HepG2 (cell line): ENCODE data around the gene AQP10. TPM values are rescaled to one million over a fixed set of nuclear protein-coding genes. Genes with fewer than 3 reads are reported as not detected.

Experiments used
- KLF13 ChIP-seq: sonication (generic); formaldehyde crosslinking; IDR thresholded peaks from 2 replicates; pipeline ENCODE4 v1.4.0; 2020; ENCODE audit warnings: mild to moderate bottlenecking, missing genetic modification reagents
- NFE2L2 ChIP-seq: fragments of 150-350 bp; IDR thresholded peaks from 2 replicates; pipeline ENCODE4 v1.6.1; 2014; ENCODE audit warnings: low read length
- RBM22 ChIP-seq: fragments of 200-400 bp; formaldehyde crosslinking; optimal IDR thresholded peaks from 2 replicates; pipeline ENCODE3; 2017; ENCODE audit warnings: mild to moderate bottlenecking, low read length, moderate library complexity
- SIN3B ChIP-seq: fragments of 150-350 bp; IDR thresholded peaks from 2 replicates; pipeline ENCODE4 v1.6.1; 2014; ENCODE audit warnings: low read length
- SOX13 ChIP-seq, 3 experiments: fragments of 450-650 bp in 1 of 3; sonication (generic) in 1 of 3; formaldehyde crosslinking in 1 of 3; IDR thresholded peaks in 2 of 3; conservative IDR thresholded peaks in 1 of 3; 2 replicates each; pipeline versions ENCODE4 v1.5.0 to v1.6.1; 2016 to 2020; ENCODE audit warnings: antibody characterized with exemption in 1 of 3, mild to moderate bottlenecking in 1 of 3, missing compliant biosample characterization in 1 of 3, missing genetic modification reagents in 1 of 3, moderate library complexity in 1 of 3
- TEAD3 ChIP-seq: optimal IDR thresholded peaks from 2 replicates; pipeline ENCODE3; 2016; ENCODE audit warnings: borderline replicate concordance
- polyA plus RNA-seq, 8 experiments: library from polyadenylated mRNA; depleted of rRNA in 3 of 8; stranded (reverse) in 7 of 8; unstranded in 1 of 8; fragments of >200 nt; fragmentation: Illumina TruSeq in 4 of 8; extraction: Trizol in 4 of 8; gene quantifications; 2 replicates each; pipeline versions ENCODE4 v1.2.1 to v1.2.3, GENCODE V29; 2011 to 2016; ENCODE audit warnings: low read depth in 4 of 8, missing spikeins in 1 of 8, mixed read lengths in 1 of 8; ENCODE audit not compliant: insufficient read depth in 1 of 8
- total RNA-seq, 5 experiments: library from RNA; depleted of rRNA; stranded (reverse); fragments of >200 nt; fragmentation: Illumina TruSeq; extraction: Trizol; gene quantifications; 2 replicates each; pipeline ENCODE4 v1.2.3, GENCODE V29; 2016; ENCODE audit warnings: low read depth in 1 of 5
- TF ChIP-seq, protein P1 (sequence below): sonication (generic); formaldehyde crosslinking; IDR thresholded peaks from 2 replicates; pipeline ENCODE4 v1.8.1; 2023; ENCODE audit warnings: mild to moderate bottlenecking, missing genetic modification reagents, borderline replicate concordance
- TF ChIP-seq, protein P2 (sequence below): sonication (generic); formaldehyde crosslinking; IDR thresholded peaks from 2 replicates; pipeline ENCODE4 v1.5.1; 2020; ENCODE audit warnings: missing genetic modification reagents, mild to moderate bottlenecking, borderline replicate concordance

AQP10 gene
- total and polyA plus RNA-seq, 2 of the 13 experiments (the other 11 are each of a cell fraction or from before 2014, with no cell fraction given): 0.30 TPM; not detected in 1

DNA sequence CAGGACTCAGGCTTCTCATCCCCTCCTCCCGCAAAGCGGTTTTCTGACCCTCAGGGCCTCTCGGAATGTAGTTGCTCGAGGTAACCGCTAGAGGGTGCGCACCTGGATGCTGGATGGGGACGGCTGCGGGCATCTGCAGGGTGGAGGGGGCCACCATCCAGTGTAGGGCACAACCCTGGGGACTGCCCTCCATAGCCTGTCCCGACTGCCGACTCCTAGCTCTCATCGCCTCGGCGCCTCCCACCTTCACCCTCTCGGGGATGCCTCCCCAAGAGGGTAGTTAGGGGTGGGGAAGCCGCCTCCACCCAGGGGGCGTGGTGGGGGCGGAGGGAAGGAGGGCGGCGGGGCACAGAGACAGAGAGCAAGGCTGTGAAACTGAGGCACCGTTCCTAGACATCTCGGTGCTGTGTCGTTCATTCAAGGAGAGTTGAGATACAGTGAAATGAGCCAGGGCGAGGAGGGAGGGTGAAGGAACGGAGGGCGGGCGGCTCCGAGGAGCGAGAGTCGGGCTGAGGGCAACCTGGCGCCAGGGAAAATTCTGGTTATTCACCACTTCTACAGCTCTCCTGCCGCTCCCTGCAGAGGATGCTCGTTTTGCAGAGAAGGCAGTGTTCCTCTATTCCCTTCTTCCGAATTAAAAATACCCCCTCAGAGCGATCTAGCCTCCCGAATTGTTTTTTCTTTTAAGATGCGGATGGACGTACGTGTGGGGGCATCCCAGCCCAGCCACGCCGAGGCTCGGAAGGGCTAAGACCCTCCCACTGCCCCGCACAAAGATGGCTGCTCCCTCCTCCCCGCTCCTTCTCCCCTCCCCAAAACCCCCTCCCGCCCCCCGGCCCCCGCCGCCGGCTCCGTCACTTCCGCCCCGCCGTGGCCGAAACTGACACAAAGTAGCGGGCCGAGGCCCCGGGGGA lies 4.0 kb downstream of the AQP10 start, which contains the start of gene ATP8B2 (continued):
- TF ChIP-seq, protein P1, sequence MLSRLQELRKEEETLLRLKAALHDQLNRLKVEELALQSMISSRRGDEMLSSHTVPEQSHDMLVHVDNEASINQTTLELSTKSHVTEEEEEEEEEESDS: 0 out of 2 replicates have a peak, but pooled peaks have one; percentile 12
- TF ChIP-seq SIN3B (no peak), RBM22 (no peak), NFE2L2 (no peak), KLF13 (CRISPR knock-in tag) (no peak), SOX13 (IDR thresholded peaks at IDR 0.05) (no peak), SOX13 (CRISPR knock-in tag; conservative IDR thresholded peaks at IDR 0.05 in 1 of 2, IDR thresholded peaks at IDR 0.05 in 1 of 2) (0 out of 4 replicates have a peak, but pooled peaks of 1 of the 2 experiments have one; percentile 27), TEAD3 (CRISPR knock-in tag) (peak; percentile 95)
- TF ChIP-seq, protein P2, sequence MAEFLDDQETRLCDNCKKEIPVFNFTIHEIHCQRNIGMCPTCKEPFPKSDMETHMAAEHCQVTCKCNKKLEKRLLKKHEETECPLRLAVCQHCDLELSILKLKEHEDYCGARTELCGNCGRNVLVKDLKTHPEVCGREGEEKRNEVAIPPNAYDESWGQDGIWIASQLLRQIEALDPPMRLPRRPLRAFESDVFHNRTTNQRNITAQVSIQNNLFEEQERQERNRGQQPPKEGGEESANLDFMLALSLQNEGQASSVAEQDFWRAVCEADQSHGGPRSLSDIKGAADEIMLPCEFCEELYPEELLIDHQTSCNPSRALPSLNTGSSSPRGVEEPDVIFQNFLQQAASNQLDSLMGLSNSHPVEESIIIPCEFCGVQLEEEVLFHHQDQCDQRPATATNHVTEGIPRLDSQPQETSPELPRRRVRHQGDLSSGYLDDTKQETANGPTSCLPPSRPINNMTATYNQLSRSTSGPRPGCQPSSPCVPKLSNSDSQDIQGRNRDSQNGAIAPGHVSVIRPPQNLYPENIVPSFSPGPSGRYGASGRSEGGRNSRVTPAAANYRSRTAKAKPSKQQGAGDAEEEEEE (CRISPR knock-in tag): no peak
